NCI-H460 (cell line): ENCODE data around the gene ADPRHL1. TPM values are rescaled to one million over a fixed set of nuclear protein-coding genes. Genes with fewer than 3 reads are reported as not detected.

Source experiments
- DNase-seq: peaks from one replicate; pipeline ENCODE4 v3.0.0-alpha.2; 2016; ENCODE audit warnings: low read depth; ENCODE audit errors: extremely low read depth
- small RNA-seq, 2 experiments: library from RNA; depleted of rRNA; stranded (forward); fragments of <200 nt; gene quantifications; one replicate each; pipeline ENCODE3, GENCODE V24; 2014
- total RNA-seq: library from RNA; depleted of rRNA; stranded (reverse); fragments of >200 nt; shearing (Covaris generic); gene quantifications from 2 replicates; pipeline ENCODE4 v1.2.3, GENCODE V29; 2014; rRNA removed

The ADPRHL1 gene
- total RNA-seq, 1 experiment from 2014 or later: 7.6 TPM

- no peak for DNase-seq
These were observed 96.7 kb downstream of the ADPRHL1 start for GRCh38 chr13:113356596-113356995.

GRCh38 chr13:113355621-113356020 is 97.7 kb downstream of the ADPRHL1 start:
- DNase-seq: no peak

GRCh38 chr13:113354831-113355610 is 98.3 kb downstream of the ADPRHL1 start:
- DNase-seq: no peak

GRCh38 chr13:113353254-113353653 is 100.0 kb downstream of the ADPRHL1 start:
- DNase-seq: no peak

GRCh38 chr13:113351514-113352026 is 101.7 kb downstream of the ADPRHL1 start:
- DNase-seq: no peak

GRCh38 chr13:113350938-113351335 is 102.4 kb downstream of the ADPRHL1 start:
- no peak for DNase-seq

- no peak for DNase-seq
These were observed 103.0 kb downstream of the ADPRHL1 start for GRCh38 chr13:113350065-113350937.

Small RNA genes within 50 kb of the gene (small RNA-seq; reads per million reads assigned to genes)
- gene RNU1-16P: 0.12 to 0.59 reads per million in 2 experiments

Other genes with a start within 250 kb of the ADPRHL1 start
- gene PCID2, start 244.8 kb downstream of the ADPRHL1 start, total RNA-seq: 120 and 124 TPM in 2 replicates
- 151 and 160 TPM in 2 replicates for gene CUL4A, start 243.9 kb downstream of the ADPRHL1 start, total RNA-seq
- gene LAMP1, start 156.2 kb downstream of the ADPRHL1 start, total RNA-seq: 118 and 121 TPM in 2 replicates
- 2.1 TPM in 2 replicates for gene GRTP1, start 89.4 kb downstream of the ADPRHL1 start, total RNA-seq
- gene DCUN1D2, start 37.2 kb upstream of the ADPRHL1 start, total RNA-seq: 8.1 and 8.5 TPM in 2 replicates
- 46.5 and 49.6 TPM in 2 replicates for gene TFDP1, start 131.3 kb upstream of the ADPRHL1 start, total RNA-seq
- gene ATP4B, start 204.7 kb upstream of the ADPRHL1 start, total RNA-seq: not detected in 2 replicates
- gene GRK1, start 213.7 kb upstream of the ADPRHL1 start, total RNA-seq: not detected in 2 replicates